ENCODE measurements around the gene CDH4.

Gene CDH4

GRCh38 chr20:61872371-61872900 lies 620.4 kb downstream of the CDH4 start:
- TF ChIP-seq CTCF (IDR thresholded peaks at IDR 0.05; ENCODE audit: low read depth, low read length), result no peak

GRCh38 chr20:61873651-61874420 lies 621.8 kb downstream of the CDH4 start:
- TF ChIP-seq CTCF (IDR thresholded peaks at IDR 0.05; ENCODE audit: low read depth, low read length), result no peak
- DNase-seq (ENCODE audit: low read depth in 2 of 2), result no peak
- H3K4me3 ChIP-seq (replicated peaks in 1 of 2; ENCODE audit: low read depth in 2 of 2, low read length in 2 of 2), result no peak overlapping the region

More at GRCh38 chr20:61872371-61872900, 620.4 kb downstream of the CDH4 start:
- DNase-seq (ENCODE audit: low read depth in 2 of 2), result no peak
- no peak overlapping the region for H3K4me3 ChIP-seq (replicated peaks in 1 of 2; ENCODE audit: low read depth in 2 of 2, low read length in 2 of 2)

GRCh38 chr20:61874421-61875068 lies 622.5 kb downstream of the CDH4 start:
- H3K4me3 ChIP-seq (replicated peaks in 1 of 2; ENCODE audit: low read depth in 2 of 2, low read length in 2 of 2), result no peak overlapping the region
- DNase-seq (ENCODE audit: low read depth in 2 of 2), result peak in 1 of 2 donors; percentile 35
- peak; percentile 26 for TF ChIP-seq CTCF (IDR thresholded peaks at IDR 0.05; ENCODE audit: low read depth, low read length)

GRCh38 chr20:61875221-61875885 lies 623.3 kb downstream of the CDH4 start:
- no peak for TF ChIP-seq CTCF (IDR thresholded peaks at IDR 0.05; ENCODE audit: low read depth, low read length)
- no peak for DNase-seq (ENCODE audit: low read depth in 2 of 2)

GRCh38 chr20:61875996-61876395 lies 623.9 kb downstream of the CDH4 start:
- no peak for TF ChIP-seq CTCF (IDR thresholded peaks at IDR 0.05; ENCODE audit: low read depth, low read length)
- H3K4me3 ChIP-seq (replicated peaks in 1 of 2; ENCODE audit: low read depth in 2 of 2, low read length in 2 of 2), result no peak overlapping the region
- no peak for DNase-seq (ENCODE audit: low read depth in 2 of 2)

More at GRCh38 chr20:61875221-61875885, 623.3 kb downstream of the CDH4 start:
- no peak overlapping the region for H3K4me3 ChIP-seq (replicated peaks in 1 of 2; ENCODE audit: low read depth in 2 of 2, low read length in 2 of 2)

GRCh38 chr20:61876952-61877728 lies 625.1 kb downstream of the CDH4 start:
- no peak overlapping the region for H3K4me3 ChIP-seq (replicated peaks in 1 of 2; ENCODE audit: low read depth in 2 of 2, low read length in 2 of 2)
- no peak for TF ChIP-seq CTCF (IDR thresholded peaks at IDR 0.05; ENCODE audit: low read depth, low read length)
- DNase-seq (ENCODE audit: low read depth in 2 of 2), result no peak
